ENCODE data around the gene PGBD2. TPM values are rescaled to one million over a fixed set of nuclear protein-coding genes. Genes with fewer than 3 reads are reported as not detected.

PGBD2 gene, protein sequence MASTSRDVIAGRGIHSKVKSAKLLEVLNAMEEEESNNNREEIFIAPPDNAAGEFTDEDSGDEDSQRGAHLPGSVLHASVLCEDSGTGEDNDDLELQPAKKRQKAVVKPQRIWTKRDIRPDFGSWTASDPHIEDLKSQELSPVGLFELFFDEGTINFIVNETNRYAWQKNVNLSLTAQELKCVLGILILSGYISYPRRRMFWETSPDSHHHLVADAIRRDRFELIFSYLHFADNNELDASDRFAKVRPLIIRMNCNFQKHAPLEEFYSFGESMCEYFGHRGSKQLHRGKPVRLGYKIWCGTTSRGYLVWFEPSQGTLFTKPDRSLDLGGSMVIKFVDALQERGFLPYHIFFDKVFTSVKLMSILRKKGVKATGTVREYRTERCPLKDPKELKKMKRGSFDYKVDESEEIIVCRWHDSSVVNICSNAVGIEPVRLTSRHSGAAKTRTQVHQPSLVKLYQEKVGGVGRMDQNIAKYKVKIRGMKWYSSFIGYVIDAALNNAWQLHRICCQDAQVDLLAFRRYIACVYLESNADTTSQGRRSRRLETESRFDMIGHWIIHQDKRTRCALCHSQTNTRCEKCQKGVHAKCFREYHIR
- total RNA-seq = 9.7 and 10.8 TPM in 2 replicates
- long read RNA-seq, transcript PGBD2-201 (3 exons, 2,136 nt) = major isoform, 27 of 38 reads
- long read RNA-seq, partial matches to known transcripts = 0 of 38 reads
- long read RNA-seq, other reads (novel, unspliced or antisense) = 9 of 38 reads

DNA sequence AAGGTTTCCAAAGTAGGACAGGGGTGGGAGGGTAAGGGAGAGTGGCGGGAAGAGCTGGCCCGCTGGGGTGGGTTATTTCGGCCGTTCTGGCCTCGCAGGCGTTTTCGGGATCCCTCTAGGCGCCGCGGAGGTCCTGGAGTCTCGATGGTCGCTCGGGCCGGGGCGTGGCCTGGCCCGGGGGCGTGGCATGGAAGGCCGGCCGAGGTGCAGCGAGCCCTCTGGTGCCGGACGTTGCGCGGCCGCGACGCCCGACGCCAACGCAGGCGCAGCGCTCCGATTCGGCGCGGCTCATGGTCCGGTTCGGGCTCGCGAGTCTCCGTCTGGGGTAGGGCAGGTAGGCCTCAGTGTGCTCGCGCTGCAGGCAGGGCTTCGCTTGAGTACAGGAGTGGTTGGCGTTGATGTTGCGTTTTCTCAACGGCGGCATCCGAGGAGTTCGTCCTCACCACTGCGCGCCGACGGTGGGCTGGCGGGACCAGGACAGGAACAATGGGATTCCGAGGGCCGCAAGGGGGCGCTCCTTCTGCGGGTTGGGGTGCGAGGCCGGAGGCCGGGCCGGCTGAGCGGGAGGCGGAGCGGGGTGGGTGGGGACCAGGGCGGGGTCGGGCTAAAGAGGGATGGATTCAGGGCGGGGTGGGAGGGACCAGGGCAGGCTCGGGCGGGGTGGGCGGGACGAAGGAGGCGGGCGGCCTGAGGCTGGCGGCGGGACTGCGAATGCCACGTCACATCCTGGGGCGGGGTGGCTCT, at the start of gene PGBD2:
TSS of gene PGBD2 (plus strand) at position 227 of the 744 bp plus-strand sequence. CDS start 7,628 bp downstream, outside the sequence.
- DNase-seq (ENCODE audit: low read depth, low spot score) = peak; percentile 96
- Mint-ChIP-seq H3K4me3 (peak within 1 kb of the TSS; percentile 98), H3K4me1 (peaks cover 25% of the 10 kb centered on the region), H3K9me3 (no peaks in the 10 kb centered on the region), H3K27ac (ENCODE audit: unreplicated experiment) (peak within 1 kb of the TSS; percentile 100), H3K36me3 (ENCODE audit: low read depth) (peaks cover 14% of the 10 kb centered on the region), H3K27me3 (ENCODE audit: low read depth) (peaks cover 20% of the 10 kb centered on the region)
- TF ChIP-seq, protein P1, sequence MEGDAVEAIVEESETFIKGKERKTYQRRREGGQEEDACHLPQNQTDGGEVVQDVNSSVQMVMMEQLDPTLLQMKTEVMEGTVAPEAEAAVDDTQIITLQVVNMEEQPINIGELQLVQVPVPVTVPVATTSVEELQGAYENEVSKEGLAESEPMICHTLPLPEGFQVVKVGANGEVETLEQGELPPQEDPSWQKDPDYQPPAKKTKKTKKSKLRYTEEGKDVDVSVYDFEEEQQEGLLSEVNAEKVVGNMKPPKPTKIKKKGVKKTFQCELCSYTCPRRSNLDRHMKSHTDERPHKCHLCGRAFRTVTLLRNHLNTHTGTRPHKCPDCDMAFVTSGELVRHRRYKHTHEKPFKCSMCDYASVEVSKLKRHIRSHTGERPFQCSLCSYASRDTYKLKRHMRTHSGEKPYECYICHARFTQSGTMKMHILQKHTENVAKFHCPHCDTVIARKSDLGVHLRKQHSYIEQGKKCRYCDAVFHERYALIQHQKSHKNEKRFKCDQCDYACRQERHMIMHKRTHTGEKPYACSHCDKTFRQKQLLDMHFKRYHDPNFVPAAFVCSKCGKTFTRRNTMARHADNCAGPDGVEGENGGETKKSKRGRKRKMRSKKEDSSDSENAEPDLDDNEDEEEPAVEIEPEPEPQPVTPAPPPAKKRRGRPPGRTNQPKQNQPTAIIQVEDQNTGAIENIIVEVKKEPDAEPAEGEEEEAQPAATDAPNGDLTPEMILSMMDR (conservative IDR thresholded peaks at IDR 0.05) = peak; percentile 77

DNA sequence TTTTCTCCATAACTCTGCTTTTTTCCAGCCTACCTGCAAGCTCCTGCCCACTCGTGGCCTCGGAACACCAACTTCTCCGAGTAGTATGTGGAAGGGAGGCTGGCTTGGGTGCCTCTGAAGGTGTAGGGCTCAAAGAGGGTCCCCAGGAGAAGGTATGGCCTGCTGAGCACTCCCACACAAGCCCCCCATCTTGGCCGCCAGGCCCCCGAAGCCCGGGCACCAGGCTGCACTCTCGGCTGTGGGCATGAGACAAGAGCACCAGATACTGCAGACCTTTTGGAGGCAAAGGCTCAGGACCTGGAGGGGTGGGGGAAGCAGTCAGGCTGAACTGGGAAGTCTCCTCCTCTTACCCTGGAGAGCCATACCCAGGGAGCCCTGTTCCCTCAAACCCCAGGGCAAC, 48.8 kb upstream of the PGBD2 start:
- H3K27ac Mint-ChIP-seq (ENCODE audit: unreplicated experiment) = no peak overlapping the region
- TF ChIP-seq, protein P1 (conservative IDR thresholded peaks at IDR 0.05) = no peak
- H3K4me1 Mint-ChIP-seq = peaks cover 26% of the 10 kb centered on the region
- peaks cover 12% of the 10 kb centered on the region for H3K36me3 Mint-ChIP-seq (ENCODE audit: low read depth)
- peak overlapping the region; percentile 90 for H3K4me3 Mint-ChIP-seq
- H3K9me3 Mint-ChIP-seq = no peaks in the 10 kb centered on the region
- no peak for DNase-seq (ENCODE audit: low read depth, low spot score)
- peaks cover 20% of the 10 kb centered on the region for H3K27me3 Mint-ChIP-seq (ENCODE audit: low read depth)

DNA sequence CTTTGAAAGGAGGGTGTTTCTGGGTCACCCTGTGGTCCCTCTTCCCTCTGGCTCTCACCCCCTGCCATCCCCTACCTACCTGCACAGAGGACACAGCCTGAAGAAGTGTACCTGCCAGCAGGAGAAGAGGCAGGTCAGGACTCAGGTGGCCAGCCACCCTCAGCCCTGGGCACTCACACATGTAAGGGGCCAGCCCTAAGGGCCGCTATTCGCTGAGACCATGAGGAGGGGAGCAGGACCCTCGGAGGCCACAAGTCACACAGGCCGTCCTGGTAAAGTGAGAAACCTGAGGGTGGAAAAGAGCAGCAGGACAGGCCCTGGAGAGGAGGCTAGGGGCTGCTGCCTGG, 48.3 kb upstream of the PGBD2 start:
- peak overlapping the region; percentile 98 for H3K27ac Mint-ChIP-seq (ENCODE audit: unreplicated experiment)
- DNase-seq (ENCODE audit: low read depth, low spot score) = no peak
- H3K4me3 Mint-ChIP-seq = peak overlapping the region; percentile 90
- no peaks in the 10 kb centered on the region for H3K9me3 Mint-ChIP-seq
- peaks cover 30% of the 10 kb centered on the region for H3K4me1 Mint-ChIP-seq
- peaks cover 25% of the 10 kb centered on the region for H3K27me3 Mint-ChIP-seq (ENCODE audit: low read depth)
- peaks cover 12% of the 10 kb centered on the region for H3K36me3 Mint-ChIP-seq (ENCODE audit: low read depth)
- TF ChIP-seq, protein P1 (conservative IDR thresholded peaks at IDR 0.05) = no peak

DNA sequence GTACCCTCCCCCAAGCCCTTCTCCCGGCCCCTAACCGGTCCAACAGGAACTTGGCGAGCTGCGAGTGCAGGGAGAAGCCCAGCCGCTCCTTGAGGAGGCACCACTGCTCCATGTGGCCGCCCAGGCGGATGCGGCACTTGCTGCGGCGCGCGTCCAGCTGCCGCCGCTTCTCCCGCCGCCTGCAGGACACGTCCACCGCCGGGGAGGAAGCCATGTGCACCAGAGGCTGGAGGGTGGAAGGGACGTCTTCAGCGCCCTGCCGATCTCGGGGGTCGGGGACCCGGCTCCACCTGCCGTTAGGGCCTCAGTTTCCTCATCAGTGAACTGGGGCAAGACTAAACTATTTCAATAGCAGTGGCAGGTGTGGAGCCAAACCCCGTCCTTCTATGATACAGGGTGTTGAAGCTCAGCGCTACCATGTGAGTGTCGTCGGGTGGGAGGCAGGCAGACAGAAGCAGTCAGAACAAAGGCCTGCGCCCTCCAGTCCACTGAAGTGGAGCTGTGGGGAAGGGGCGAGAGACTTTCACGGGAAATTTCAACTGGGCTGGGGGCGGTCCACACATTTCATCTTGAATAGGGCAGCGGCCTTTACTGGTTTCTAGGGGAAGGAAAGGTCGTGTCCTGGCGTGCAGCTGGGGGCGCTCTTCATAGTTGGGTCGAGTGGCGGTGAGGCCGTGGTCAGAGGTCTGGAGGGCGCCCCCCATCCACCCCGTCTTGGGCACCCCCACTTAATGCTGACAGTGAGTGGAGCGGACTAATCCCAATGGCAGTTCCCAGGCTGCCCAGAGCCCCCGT, 47.7 kb upstream of the PGBD2 start:
- Mint-ChIP-seq H3K27me3 (ENCODE audit: low read depth) (peaks cover 30% of the 10 kb centered on the region), H3K9me3 (no peaks in the 10 kb centered on the region), H3K4me3 (peak overlapping the region; percentile 90), H3K36me3 (ENCODE audit: low read depth) (peaks cover 12% of the 10 kb centered on the region), H3K4me1 (peaks cover 34% of the 10 kb centered on the region), H3K27ac (ENCODE audit: unreplicated experiment) (peak overlapping the region; percentile 98)
- peak; percentile 55 for DNase-seq (ENCODE audit: low read depth, low spot score)
- TF ChIP-seq, protein P1 (conservative IDR thresholded peaks at IDR 0.05) = peak; percentile 54
